Psoas muscle (tissue), 8 donors: ENCODE measurements around the gene LRP1B. TPM values are rescaled to one million over a fixed set of nuclear protein-coding genes. Genes with fewer than 3 reads are reported as not detected.
A peak's percentile ranks its signal among the peaks of the same experiment; 100 is the strongest.

Source experiments
- ATAC-seq, 4 donors: fragments of 200-7000 bp; cut with Tn5 transposase; one replicate each; pipeline ENCODE4 v1.9.1; 2020; ENCODE audit warnings: moderate library complexity in 3 of 4, mild to moderate bottlenecking in 2 of 4
- DNase-seq, 2 donors: peaks; one replicate each; pipeline ENCODE4 v3.0.0-alpha.2; 2020
- H3K27ac ChIP-seq: fragments of 200-600 bp; one replicate; pipeline ENCODE4 v1.8.0; 2022
- H3K27me3 ChIP-seq, 3 donors: fragments of 200-600 bp in 1 of 3; one replicate each; pipeline versions ENCODE4 v1.6.1 to v1.8.0; 2013 to 2022; ENCODE audit warnings: low read length in 2 of 3, mild to moderate bottlenecking in 2 of 3, moderate library complexity in 1 of 3; ENCODE audit not compliant: insufficient read depth in 3 of 3
- H3K36me3 ChIP-seq, 2 donors: fragments of 200-600 bp in 1 of 2; one replicate each; pipeline versions ENCODE4 v1.6.1 to v1.8.0; 2013 to 2022; ENCODE audit warnings: low read depth in 1 of 2, mild to moderate bottlenecking in 1 of 2, moderate library complexity in 1 of 2; ENCODE audit not compliant: insufficient read depth in 1 of 2
- H3K4me1 ChIP-seq: fragments of 200-600 bp; one replicate; pipeline ENCODE4 v1.8.0; 2022
- H3K4me3 ChIP-seq: fragments of 200-600 bp; one replicate; pipeline ENCODE4 v1.8.0; 2022; ENCODE audit warnings: mild to moderate bottlenecking
- H3K9me3 ChIP-seq: fragments of 200-600 bp; one replicate; pipeline ENCODE4 v1.8.0; 2022
- CTCF ChIP-seq: fragments of 200-600 bp; IDR thresholded peaks from one replicate; pipeline ENCODE4 v1.8.0; 2022; ENCODE audit warnings: antibody characterized with exemption
- WGBS, 3 donors: extraction: QIAGEN DNeasy Blood & Tissue Kit; methylation state at CpG; one replicate each; pipeline versions ENCODE4 v1.1.6 to v1.1.7; 2013; 5-methylcytosine and 5-hydroxymethylcytosine counted together
- intact Hi-C, 2 donors: fragments of 100-400 bp; cut with DNase I; formaldehyde crosslinking; loops; one replicate each; pipeline versions ENCODE4 v1.11.0 to v1.14.2; 2022
- polyA plus RNA-seq, 3 donors: library from polyadenylated mRNA; stranded (reverse); fragments of 200-250 nt; gene quantifications; one replicate each; pipeline ENCODE4 v1.2.3, GENCODE V29; 2013
- total RNA-seq, 4 donors: library from RNA; stranded (reverse); fragmentation: NEBNext Ultra II Directional in 2 of 4; extraction: Animal tissue kit (Norgen Biotek cat#: 25700) in 2 of 4; gene quantifications; one replicate each; pipeline versions ENCODE4 v1.2.1 to v1.2.4, GENCODE V29; 2021 to 2023
- donor health status: healthy with polysubstance abuse.
- donor health status: DM: no; HTN: no; CAD: no; lungs with moderate emphysema.
- donor health status: Bipolar disorder and iron deficiency.
- donor health status: healthy.
- donor health status: DM: yes; HTN: yes; CAD: no.
- donor health status: DM: no; HTN: no; CAD: no.
- donor health status: DM: no; HTN: no; CAD: no.
- donor health status: DM: yes; HTN: yes; CAD: no.

The LRP1B gene
- total and polyA plus RNA-seq, 7 donors, result 0.33 to 3.3 (median 0.95) TPM

DNA sequence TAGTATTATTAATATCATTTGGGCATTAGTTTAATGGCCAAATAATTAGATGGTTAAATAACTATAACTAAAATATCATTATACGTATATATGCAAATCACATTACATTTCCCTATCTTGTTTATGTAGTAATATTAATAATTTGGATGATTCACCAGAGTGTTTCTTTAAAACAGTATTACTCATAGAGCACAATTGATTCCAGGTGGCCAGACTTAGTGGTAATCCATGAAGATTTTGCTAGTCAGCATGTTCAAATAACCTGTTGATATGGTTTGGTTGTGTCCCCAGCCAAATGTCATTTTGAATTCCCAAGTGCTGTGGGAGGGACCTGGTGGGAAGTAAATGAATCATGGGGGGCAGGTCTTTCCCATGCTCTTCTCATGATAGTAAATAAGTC is 782.3 kb downstream of the LRP1B start:
- 94 to 100% (median 97%) methylated on average over 1 of the region's 1 CpG for WGBS, 3 donors
- Histone ChIP-seq H3K9me3 (no peaks in the 10 kb centered on the region), H3K27me3 (no peaks in the 10 kb centered on the region), H3K36me3 (no peaks in the 10 kb centered on the region), H3K27ac (no peak overlapping the region), H3K4me1 (no peaks in the 10 kb centered on the region), H3K4me3 (no peak overlapping the region)
- DNase-seq, result no peak
- no peak for ATAC-seq
- no peak for TF ChIP-seq CTCF
- intact Hi-C loops, result no loop called here

- no peaks in the 10 kb centered on the region for H3K27me3 ChIP-seq
- DNase-seq, result no peak
- H3K9me3 ChIP-seq, result no peaks in the 10 kb centered on the region
- no peak overlapping the region for H3K4me3 ChIP-seq
- WGBS, 3 donors, result 49 to 57% (median 55%) methylated on average over 2 of the region's 2 CpGs
- H3K27ac ChIP-seq, result no peak overlapping the region
- H3K4me1 ChIP-seq, result no peaks in the 10 kb centered on the region
- no peak for TF ChIP-seq CTCF
- H3K36me3 ChIP-seq, result no peaks in the 10 kb centered on the region
- intact Hi-C loops, result loop anchor here in 1 of 2 donors (1.0 kb wide), 1 partner anchor 8 kb away; no protein-coding TSS in a partner anchor
- no peak for ATAC-seq
These were observed 789.4 kb downstream of the LRP1B start for GRCh38 chr2:141341444-141341843.

GRCh38 chr2:141331127-141331526 is 799.7 kb downstream of the LRP1B start:
- intact Hi-C loops, result no loop called here
- no peak for DNase-seq
- Histone ChIP-seq H3K4me1 (no peaks in the 10 kb centered on the region), H3K27me3 (no peaks in the 10 kb centered on the region), H3K4me3 (no peak overlapping the region), H3K27ac (no peak overlapping the region), H3K36me3 (no peaks in the 10 kb centered on the region), H3K9me3 (no peaks in the 10 kb centered on the region)
- WGBS, 3 donors, result 74 to 87% (median 74%) methylated on average over 1 of the region's 1 CpG
- ATAC-seq, result peak in 3 of 4 donors; percentile 26 to 37 (median 28)
- TF ChIP-seq CTCF, result no peak

DNA sequence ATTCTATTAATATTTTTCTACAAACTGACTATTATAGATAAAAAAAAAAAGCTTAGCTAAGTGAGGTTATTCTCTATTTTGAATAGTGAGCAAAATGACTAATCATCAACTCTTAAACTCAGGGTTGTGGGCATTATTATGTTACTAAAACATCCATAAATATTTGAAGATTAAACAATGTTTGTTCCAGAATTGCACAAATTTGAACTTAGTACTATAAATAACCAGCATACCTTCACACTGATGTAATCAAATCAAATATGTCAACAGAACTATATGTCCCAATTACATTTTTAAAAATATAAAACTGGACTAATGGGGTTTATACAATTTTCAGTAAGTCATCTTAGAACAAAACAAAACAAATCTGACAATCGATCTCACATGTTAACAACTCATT is 800.9 kb downstream of the LRP1B start:
- no peak for TF ChIP-seq CTCF
- Histone ChIP-seq H3K4me3 (no peak overlapping the region), H3K27me3 (no peaks in the 10 kb centered on the region), H3K36me3 (no peaks in the 10 kb centered on the region), H3K4me1 (no peaks in the 10 kb centered on the region), H3K9me3 (no peaks in the 10 kb centered on the region), H3K27ac (no peak overlapping the region)
- intact Hi-C loops, result no loop called here
- DNase-seq (no peak), ATAC-seq (no peak)
- 73 to 87% (median 80%) methylated on average over 1 of the region's 1 CpG for WGBS, 3 donors

DNA sequence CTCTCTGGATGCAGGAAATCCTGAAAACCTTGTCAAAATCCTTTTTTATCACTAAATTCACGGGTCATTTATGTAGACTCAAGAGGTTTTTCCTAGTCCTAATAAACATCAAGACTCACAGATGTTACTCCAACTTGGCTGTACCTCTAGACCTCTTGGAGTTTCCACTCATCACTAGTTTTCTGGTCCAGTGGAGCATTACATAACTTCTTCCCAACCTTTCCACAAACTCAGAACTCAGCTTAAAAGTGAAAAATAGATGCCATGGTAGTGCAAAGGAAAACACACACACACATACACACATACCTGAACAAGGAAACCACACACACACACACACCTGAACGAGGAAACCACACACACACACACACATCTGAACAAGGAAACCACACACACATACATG is 807.2 kb downstream of the LRP1B start:
- H3K4me1 ChIP-seq, result no peaks in the 10 kb centered on the region
- H3K27me3 ChIP-seq, result no peaks in the 10 kb centered on the region
- H3K4me3 ChIP-seq, result no peak overlapping the region
- no peak for TF ChIP-seq CTCF
- intact Hi-C loops, result no loop called here
- ATAC-seq (no peak), DNase-seq (no peak)
- H3K27ac ChIP-seq, result no peak overlapping the region
- no peaks in the 10 kb centered on the region for H3K9me3 ChIP-seq
- no peaks in the 10 kb centered on the region for H3K36me3 ChIP-seq
- 51 to 57% (median 52%) methylated on average over 2 of the region's 2 CpGs for WGBS, 3 donors
